IMR-90 (cell line): Measurements from ENCODE around the gene ALOX12B. TPM values are rescaled to one million over a fixed set of nuclear protein-coding genes. Genes with fewer than 3 reads are reported as not detected.

Source experiments
- ATAC-seq: fragments of 200-7000 bp; cut with Tn5 transposase; 2 replicates; pipeline ENCODE4 v1.9.1; 2020; ENCODE audit warnings: low read depth, mild to moderate bottlenecking, moderate library complexity
- BruUV-seq: library from RNA; stranded (reverse); fragments of 400-500 nt; replicated peaks from 2 replicates; lab custom pipeline; 2021; lab: Mats Ljungman, UMichigan
- CTCF ChIA-PET: fragments of 300-600 bp; formaldehyde crosslinking; extraction: SDS; loops from one replicate; lab custom pipeline; 2021; ENCODE audit warnings: antibody characterized with exemption; lab: Yijun Ruan, JAX
- POLR2A ChIA-PET: fragments of 300-600 bp; sonication (Branson Sonifier 250); formaldehyde crosslinking; loops from one replicate; lab custom pipeline; 2022; ENCODE audit warnings: antibody characterized with exemption; ENCODE audit not compliant: unreplicated experiment; lab: Charles Lee
- DNase-seq: peaks from one replicate; pipeline ENCODE4 v3.0.0; 2013
- H2AFZ ChIP-seq: replicated peaks from 2 replicates; pipeline ENCODE3; 2013; ENCODE audit warnings: low read length, mild to moderate bottlenecking; ENCODE audit not compliant: poor library complexity
- H2AK5ac ChIP-seq: 2 replicates; pipeline ENCODE4 v1.6.1; 2013; ENCODE audit warnings: low read depth, low read length, inconsistent platforms
- H2AK9ac ChIP-seq: replicated peaks from 2 replicates; pipeline ENCODE3; 2013; ENCODE audit warnings: mild to moderate bottlenecking, low read depth, low read length, moderate library complexity; ENCODE audit not compliant: poor library complexity
- H2BK120ac ChIP-seq: 2 replicates; pipeline ENCODE4 v1.6.1; 2013; ENCODE audit warnings: low read depth, low read length, inconsistent platforms
- H2BK15ac ChIP-seq: 3 replicates; pipeline ENCODE4 v1.6.1; 2013; ENCODE audit warnings: low read depth, low read length, inconsistent platforms
- H2BK20ac ChIP-seq: 2 replicates; pipeline ENCODE4 v1.6.1; 2013; ENCODE audit warnings: low read depth, mild to moderate bottlenecking, inconsistent platforms, low read length, moderate library complexity
- H2BK5ac ChIP-seq: 2 replicates; pipeline ENCODE4 v1.6.1; 2013; ENCODE audit warnings: mild to moderate bottlenecking, low read depth, low read length, inconsistent platforms; ENCODE audit not compliant: poor library complexity, severe bottlenecking
- H3K14ac ChIP-seq: replicated peaks from 2 replicates; pipeline ENCODE4 v1.6.1; 2013; ENCODE audit warnings: low read depth, low read length, inconsistent platforms
- H3K18ac ChIP-seq: 2 replicates; pipeline ENCODE4 v1.6.1; 2013; ENCODE audit warnings: low read depth, low read length, control low read depth
- H3K23ac ChIP-seq: 2 replicates; pipeline ENCODE4 v1.6.1; 2013; ENCODE audit warnings: low read depth, low read length, inconsistent platforms
- H3K27ac ChIP-seq: 2 replicates; pipeline ENCODE4 v1.5.1; 2013; ENCODE audit warnings: mild to moderate bottlenecking, control low read depth, low read length; ENCODE audit not compliant: insufficient read depth
- H3K27me3 ChIP-seq: 2 replicates; pipeline ENCODE4 v1.6.1; 2013; ENCODE audit warnings: low read length; ENCODE audit not compliant: control insufficient read depth, insufficient read depth
- H3K36me3 ChIP-seq: 2 replicates; pipeline ENCODE4 v1.6.1; 2013; ENCODE audit warnings: low read length, mixed read lengths; ENCODE audit not compliant: control insufficient read depth, insufficient read depth
- H3K4ac ChIP-seq: 2 replicates; pipeline ENCODE4 v1.6.1; 2013; ENCODE audit warnings: low read depth, low read length, inconsistent platforms
- H3K4me1 ChIP-seq: 2 replicates; pipeline ENCODE4 v1.6.1; 2013; ENCODE audit warnings: low read length, mixed read lengths; ENCODE audit not compliant: control insufficient read depth, insufficient read depth
- H3K4me2 ChIP-seq: 2 replicates; pipeline ENCODE4 v1.6.1; 2013; ENCODE audit warnings: low read depth, mild to moderate bottlenecking, control low read depth, low read length, moderate library complexity
- H3K4me3 ChIP-seq: 2 replicates; pipeline ENCODE4 v1.5.1; 2013; ENCODE audit warnings: low read depth, mild to moderate bottlenecking, control low read depth, low read length, moderate library complexity; ENCODE audit not compliant: insufficient read depth
- H3K56ac ChIP-seq: 2 replicates; pipeline ENCODE4 v1.6.1; 2013; ENCODE audit warnings: low read length, inconsistent platforms; ENCODE audit not compliant: insufficient read depth; ENCODE audit errors: extremely low read depth
- H3K79me1 ChIP-seq, 2 experiments: 2 replicates each; pipeline ENCODE4 v1.6.1; 2013; ENCODE audit warnings: low read length in 2 of 2, inconsistent platforms in 1 of 2, low read depth in 1 of 2
- H3K9ac ChIP-seq: 2 replicates; pipeline ENCODE4 v1.6.1; 2013; ENCODE audit warnings: low read depth, low read length, control low read depth
- H3K9me1 ChIP-seq: 2 replicates; pipeline ENCODE4 v1.6.1; 2013; ENCODE audit warnings: low read length, inconsistent platforms; ENCODE audit not compliant: insufficient read depth
- H3K9me3 ChIP-seq: 2 replicates; pipeline ENCODE4 v1.6.1; 2013; ENCODE audit warnings: low read length; ENCODE audit not compliant: control insufficient read depth, insufficient read depth
- H4K20me1 ChIP-seq: 2 replicates; pipeline ENCODE4 v1.6.1; 2013; ENCODE audit warnings: low read length, inconsistent platforms; ENCODE audit not compliant: insufficient read depth
- H4K5ac ChIP-seq: 2 replicates; pipeline ENCODE4 v1.6.1; 2013; ENCODE audit warnings: mild to moderate bottlenecking, low read depth, low read length, control low read depth
- H4K8ac ChIP-seq, 2 experiments: 2 replicates each; pipeline ENCODE4 v1.6.1; 2013; ENCODE audit warnings: low read depth in 2 of 2, low read length in 2 of 2, control low read depth in 1 of 2, inconsistent platforms in 1 of 2
- H4K91ac ChIP-seq: 2 replicates; pipeline ENCODE4 v1.6.1; 2013; ENCODE audit warnings: low read depth, low read length, inconsistent platforms; ENCODE audit not compliant: insufficient read depth
- BHLHE40 ChIP-seq: fragments of 150-350 bp; IDR thresholded peaks from 2 replicates; pipeline ENCODE4 v1.6.1; 2016; ENCODE audit warnings: mild to moderate bottlenecking, low read depth, low read length
- CHD1 ChIP-seq: IDR thresholded peaks from 2 replicates; pipeline ENCODE4 v1.6.1; 2012; ENCODE audit warnings: low read depth, low read length, improper control_type of control experiment
- NFE2L2 ChIP-seq: fragments of 150-350 bp; IDR thresholded peaks from 2 replicates; pipeline ENCODE4 v1.6.1; 2016; ENCODE audit warnings: low read depth, mild to moderate bottlenecking, low read length
- WGBS, 2 experiments: methylation state at CpG; one replicate each; pipeline versions ENCODE4 v1.1.5 to v1.1.7; 2013; ENCODE audit warnings: missing lambda C conversion rate in 2 of 2; ENCODE audit not compliant: insufficient read length in 1 of 2; ENCODE audit errors: extremely low coverage in 2 of 2; 5-methylcytosine and 5-hydroxymethylcytosine counted together
- dilution Hi-C: fragments of 300-500 bp; cut with HindIII; formaldehyde crosslinking; loops from one replicate; pipeline ENCODE4 v1.14.3; 2018; ENCODE audit warnings: low sequenced_read_pairs; ENCODE audit not compliant: unreplicated experiment
- in situ Hi-C: fragments of 300-500 bp; cut with MboI; formaldehyde crosslinking; loops from 3 replicates; pipeline ENCODE4 v1.14.3; 2019; ENCODE audit warnings: low sequenced_read_pairs, inconsistent platforms, mixed read lengths
- intact Hi-C: fragments of 100-400 bp; cut with micrococcal nuclease; formaldehyde crosslinking; loops from 2 replicates; pipeline ENCODE4 v1.10.0; 2022
- polyA plus RNA-seq, 3 experiments: library from polyadenylated mRNA; depleted of rRNA; stranded (reverse); fragments of >200 nt; gene quantifications; 2 replicates each; pipeline ENCODE4 v1.2.3, GENCODE V29; 2012; ENCODE audit warnings: low replicate concordance in 1 of 3
- total RNA-seq: library from RNA; depleted of rRNA; stranded (reverse); fragments of >200 nt; gene quantifications from 2 replicates; pipeline ENCODE4 v1.2.3, GENCODE V29; 2012

The ALOX12B gene
- total and polyA plus RNA-seq, 2 of the 4 experiments (the other 2 are of a cell fraction): not detected

DNA sequence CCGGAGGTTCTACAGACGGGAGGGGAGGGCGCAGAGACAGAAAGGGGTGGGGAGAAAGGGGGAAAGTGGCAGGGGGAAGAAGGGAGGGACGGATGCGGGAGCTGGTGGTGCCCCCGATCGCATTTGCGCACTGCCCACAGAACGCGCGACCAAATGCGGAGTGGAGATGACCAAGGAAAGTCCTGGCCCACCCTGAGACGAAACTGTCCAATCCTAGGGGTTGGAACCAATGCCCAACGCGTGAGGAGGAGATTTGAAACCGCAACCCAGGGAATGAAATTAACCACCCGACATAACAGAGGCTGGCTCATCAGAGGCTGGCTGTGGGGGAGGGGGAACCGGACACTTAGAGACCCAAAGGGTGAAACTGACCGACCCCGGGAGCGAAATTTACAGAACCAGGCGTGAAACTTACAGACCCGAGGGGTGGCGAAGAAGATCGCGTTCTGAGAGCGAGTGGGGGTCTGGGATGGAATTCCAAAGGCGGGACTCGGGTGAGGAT, 35.0 kb upstream of the ALOX12B start:
- peak overlapping the region; percentile 86 for H3K4me2 ChIP-seq
- H3K4me3 ChIP-seq: peak overlapping the region; percentile 73
- H3K79me1 ChIP-seq: no peaks in the 10 kb centered on the region; a peak in 1 of 4 replicates
- TF ChIP-seq NFE2L2 (no peak), CHD1 (no peak), BHLHE40 (peak; percentile 66; the same call in 1 of the 2 replicates)
- no peak overlapping the region for H2BK15ac ChIP-seq
- CTCF ChIA-PET: interaction anchor here (1.0 to 1.1 kb wide), 2 partner anchors 34 to 100 kb away, joined by 3 to 4 read pairs; no protein-coding TSS in a partner anchor
- peak overlapping the region; percentile 19; the same call in 1 of the 2 replicates for H3K4ac ChIP-seq
- H4K8ac ChIP-seq: no peak overlapping the region
- H3K36me3 ChIP-seq: no peaks in the 10 kb centered on the region
- no peak overlapping the region for H4K91ac ChIP-seq
- peak overlapping the region; percentile 17 for H2AK9ac ChIP-seq
- H3K14ac ChIP-seq: no peak overlapping the region
- POLR2A ChIA-PET: no interaction called here
- peak overlapping the region; percentile 10; the same call in 1 of the 2 replicates for H3K9ac ChIP-seq
- dilution Hi-C loops (loop anchor here (25.0 kb wide), 1 partner anchor 115 kb away; the partner anchor contains the start of genes CTC1 and PFAS), intact Hi-C loops (no loop called here), in situ Hi-C loops (loop anchor here (5.0 kb wide), 1 partner anchor 100 kb away; no protein-coding TSS in a partner anchor)
- peaks cover 24% of the 10 kb centered on the region for H4K20me1 ChIP-seq
- no TSS peak for BruUV-seq
- no peak overlapping the region for H2BK5ac ChIP-seq
- H3K27ac ChIP-seq: no peak overlapping the region
- H3K4me1 ChIP-seq: peaks cover 14% of the 10 kb centered on the region
- H2BK120ac ChIP-seq: no peak overlapping the region
- H2AK5ac ChIP-seq: no peak overlapping the region
- H3K23ac ChIP-seq: peak overlapping the region; percentile 56; the same call in 1 of the 2 replicates
- H3K9me3 ChIP-seq: no peaks in the 10 kb centered on the region
- WGBS, 2 experiments: 0% methylated on average over 7 of the region's 29 CpGs; no CpG with 5 or more reads in 1 of the 2 experiments
- H3K18ac ChIP-seq: no peak overlapping the region
- H2BK20ac ChIP-seq: no peak overlapping the region
- H3K9me1 ChIP-seq: peaks cover 9% of the 10 kb centered on the region
- H4K5ac ChIP-seq: no peak overlapping the region
- H2AFZ ChIP-seq: peak overlapping the region; percentile 88
- ATAC-seq (no peak), DNase-seq (peak; percentile 50)
- H3K27me3 ChIP-seq: no peaks in the 10 kb centered on the region
- no peak overlapping the region for H3K56ac ChIP-seq
